ENCODE measurements around the gene IL4R.

DNA sequence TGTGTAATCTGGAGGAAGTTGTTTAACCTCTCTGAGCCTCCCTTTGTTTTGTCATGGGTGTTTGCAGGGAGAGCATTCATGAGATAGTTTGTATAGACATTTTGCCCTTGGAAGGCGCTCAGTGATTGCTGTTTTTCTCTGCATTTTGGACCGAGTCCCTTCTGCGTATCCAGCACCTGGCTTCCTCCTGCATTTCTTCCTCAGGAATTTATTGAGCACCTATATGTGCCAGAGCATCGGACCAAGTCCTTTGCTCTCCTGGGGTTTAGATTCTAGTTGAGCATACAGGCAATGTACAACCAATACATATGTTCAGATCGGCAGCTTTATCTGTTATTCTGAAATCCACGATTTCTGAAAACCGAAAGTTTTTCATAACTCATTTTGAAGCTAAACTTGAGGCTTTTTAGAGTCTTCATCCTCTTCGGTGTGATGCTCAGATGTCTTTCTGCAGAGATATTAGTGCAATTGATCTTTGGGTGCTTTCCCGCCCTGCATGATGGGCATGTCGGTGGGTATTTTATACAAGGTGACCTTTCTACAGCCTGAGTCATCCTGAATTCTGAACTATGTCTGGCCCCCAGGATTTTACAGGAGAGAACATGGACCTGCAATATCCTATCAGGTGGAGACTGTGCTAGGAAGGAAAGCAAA is 4.1 kb downstream of the IL4R start:
- no peak for TF ChIP-seq EP300 (IDR thresholded peaks at IDR 0.05)
- TF ChIP-seq, protein P1, sequence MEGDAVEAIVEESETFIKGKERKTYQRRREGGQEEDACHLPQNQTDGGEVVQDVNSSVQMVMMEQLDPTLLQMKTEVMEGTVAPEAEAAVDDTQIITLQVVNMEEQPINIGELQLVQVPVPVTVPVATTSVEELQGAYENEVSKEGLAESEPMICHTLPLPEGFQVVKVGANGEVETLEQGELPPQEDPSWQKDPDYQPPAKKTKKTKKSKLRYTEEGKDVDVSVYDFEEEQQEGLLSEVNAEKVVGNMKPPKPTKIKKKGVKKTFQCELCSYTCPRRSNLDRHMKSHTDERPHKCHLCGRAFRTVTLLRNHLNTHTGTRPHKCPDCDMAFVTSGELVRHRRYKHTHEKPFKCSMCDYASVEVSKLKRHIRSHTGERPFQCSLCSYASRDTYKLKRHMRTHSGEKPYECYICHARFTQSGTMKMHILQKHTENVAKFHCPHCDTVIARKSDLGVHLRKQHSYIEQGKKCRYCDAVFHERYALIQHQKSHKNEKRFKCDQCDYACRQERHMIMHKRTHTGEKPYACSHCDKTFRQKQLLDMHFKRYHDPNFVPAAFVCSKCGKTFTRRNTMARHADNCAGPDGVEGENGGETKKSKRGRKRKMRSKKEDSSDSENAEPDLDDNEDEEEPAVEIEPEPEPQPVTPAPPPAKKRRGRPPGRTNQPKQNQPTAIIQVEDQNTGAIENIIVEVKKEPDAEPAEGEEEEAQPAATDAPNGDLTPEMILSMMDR (IDR thresholded peaks at IDR 0.05) = no peak
